ENCODE measurements around the gene POPDC2.
"Not testable (repeated sequence)": the region's sequence is repeated elsewhere in the genome, so short reads cannot be mapped to it uniquely, and the experiment has no call there.

POPDC2 gene

GRCh38 chr3:119611664-119612063, 48.7 kb downstream of the POPDC2 start:
- no peak for DNase-seq

DNA sequence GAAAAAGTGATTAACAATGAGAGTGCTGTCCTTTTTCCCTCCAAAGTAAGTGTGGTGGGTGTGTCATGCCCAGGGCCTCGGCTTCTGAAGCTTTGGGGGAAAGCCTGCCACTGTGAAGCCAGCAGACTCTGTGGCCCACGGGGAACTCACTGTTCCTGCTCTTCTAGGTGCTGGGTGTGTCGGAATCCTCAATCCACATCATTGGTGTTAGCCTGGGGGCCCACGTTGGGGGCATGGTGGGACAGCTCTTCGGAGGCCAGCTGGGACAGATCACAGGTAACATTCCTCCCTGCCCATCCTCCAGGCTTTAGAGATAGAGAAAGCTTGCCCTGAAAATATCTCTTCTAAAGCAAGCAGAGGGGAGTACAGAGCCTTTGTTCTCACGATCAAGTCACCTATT, 51.1 kb downstream of the POPDC2 start:
- DNase-seq: no peak

- DNase-seq: no peak
Measured at GRCh38 chr3:119608405-119609000, 51.9 kb downstream of the POPDC2 start.

DNA sequence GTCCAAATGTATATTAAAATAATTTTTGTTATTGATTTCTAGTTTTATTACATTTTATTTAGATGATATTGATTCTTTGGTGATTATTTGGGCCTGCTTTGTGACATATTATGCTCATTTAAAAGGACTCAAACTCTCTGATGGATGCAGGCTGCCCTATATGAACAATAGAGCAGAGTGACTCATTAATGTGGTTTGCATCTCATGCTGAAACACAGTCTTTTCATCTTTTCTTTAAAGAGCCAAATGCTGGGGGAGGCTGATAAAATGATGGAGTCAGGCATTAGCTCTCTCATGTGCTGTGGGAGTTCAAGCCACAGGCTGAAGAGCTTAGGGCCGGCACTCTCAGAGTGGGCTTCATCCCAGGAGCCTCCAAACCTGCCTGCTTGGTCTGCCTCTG, 55.5 kb downstream of the POPDC2 start:
- no peak for DNase-seq

DNA sequence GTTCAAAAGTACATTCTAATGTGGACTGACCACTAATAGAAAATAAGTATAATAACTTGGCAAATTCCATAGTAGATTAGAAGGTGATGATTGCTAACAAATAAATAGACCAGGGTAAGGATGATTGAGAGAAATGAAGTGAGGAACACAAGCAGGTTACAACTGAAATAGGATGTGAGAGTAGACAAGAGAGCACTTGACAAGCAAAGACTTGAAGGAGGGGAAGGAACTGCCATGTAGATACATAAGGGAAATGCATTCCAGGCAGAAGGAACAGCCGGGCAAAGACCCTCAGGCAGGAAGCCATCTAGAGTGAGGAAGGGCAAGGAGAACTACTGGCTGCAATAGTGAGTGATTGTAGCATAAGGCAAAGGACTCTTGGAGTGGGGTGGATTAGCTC, 57.7 kb downstream of the POPDC2 start:
- no peak for DNase-seq

- DNase-seq: no peak
Measured at GRCh38 chr3:119601154-119601553, 59.2 kb downstream of the POPDC2 start.

- no peak for DNase-seq
Measured at GRCh38 chr3:119600732-119601131, 59.7 kb downstream of the POPDC2 start.

GRCh38 chr3:119599558-119600174, 60.7 kb downstream of the POPDC2 start:
- DNase-seq: no peak

DNA sequence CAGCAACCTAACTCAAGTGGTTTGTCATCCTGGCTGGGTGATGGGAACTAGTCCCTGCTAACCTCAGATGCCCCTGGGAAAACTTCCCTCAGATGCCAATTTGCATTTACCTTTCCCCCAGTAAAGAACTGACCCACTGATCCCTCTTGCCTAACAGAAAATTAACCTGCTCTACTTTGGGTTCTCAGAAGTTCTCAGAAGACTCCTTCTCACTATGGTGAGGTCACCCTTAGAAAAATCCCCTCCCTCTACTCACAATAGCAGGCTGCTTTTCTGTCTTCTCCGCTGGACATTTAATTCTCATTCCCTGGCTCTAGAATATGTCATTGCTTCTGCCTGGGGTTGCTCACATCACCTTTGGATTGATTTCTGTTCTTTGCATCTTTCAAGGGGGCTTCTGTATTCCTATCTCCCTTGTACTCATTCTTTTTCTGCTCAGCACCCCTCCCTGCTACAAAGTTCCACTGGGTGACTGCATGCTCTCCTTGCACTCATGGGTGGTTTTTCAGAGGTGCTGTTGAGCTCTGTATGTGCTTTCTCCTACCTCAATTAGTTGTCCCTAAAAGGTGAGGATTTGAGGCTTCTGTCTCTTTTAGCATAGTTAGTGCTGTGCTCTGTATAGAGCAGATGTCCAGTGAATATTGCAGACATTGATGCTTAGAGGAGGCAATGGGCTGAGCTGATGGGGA, 61.8 kb downstream of the POPDC2 start:
- no peak for DNase-seq

GRCh38 chr3:119597548-119598288, 62.7 kb downstream of the POPDC2 start, which contains the start of gene PLA1A:
TSS of gene PLA1A (plus strand) at chr3:119597885. CDS start at chr3:119597914, 29 bp downstream.
- no peak for DNase-seq

DNA sequence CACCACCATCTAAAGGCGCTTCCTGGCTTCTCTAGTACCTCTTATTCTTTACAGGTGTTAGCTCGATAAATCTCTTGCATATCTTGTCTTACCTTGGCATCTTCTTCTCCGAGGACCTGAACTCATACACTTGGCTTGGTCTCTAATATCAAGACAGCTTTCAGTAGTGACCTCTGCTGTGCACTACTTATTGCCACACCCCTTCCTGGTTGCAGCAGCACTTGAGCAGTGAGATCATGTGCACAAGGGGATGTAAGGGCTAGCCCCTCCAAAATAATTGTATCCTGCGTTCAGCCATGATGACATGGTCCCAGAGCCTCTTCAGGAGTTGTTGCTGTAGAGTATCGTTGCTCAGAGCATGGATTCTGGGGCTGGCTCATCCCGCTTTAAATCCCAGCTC, 64.0 kb downstream of the POPDC2 start:
- DNase-seq: no peak

DNA sequence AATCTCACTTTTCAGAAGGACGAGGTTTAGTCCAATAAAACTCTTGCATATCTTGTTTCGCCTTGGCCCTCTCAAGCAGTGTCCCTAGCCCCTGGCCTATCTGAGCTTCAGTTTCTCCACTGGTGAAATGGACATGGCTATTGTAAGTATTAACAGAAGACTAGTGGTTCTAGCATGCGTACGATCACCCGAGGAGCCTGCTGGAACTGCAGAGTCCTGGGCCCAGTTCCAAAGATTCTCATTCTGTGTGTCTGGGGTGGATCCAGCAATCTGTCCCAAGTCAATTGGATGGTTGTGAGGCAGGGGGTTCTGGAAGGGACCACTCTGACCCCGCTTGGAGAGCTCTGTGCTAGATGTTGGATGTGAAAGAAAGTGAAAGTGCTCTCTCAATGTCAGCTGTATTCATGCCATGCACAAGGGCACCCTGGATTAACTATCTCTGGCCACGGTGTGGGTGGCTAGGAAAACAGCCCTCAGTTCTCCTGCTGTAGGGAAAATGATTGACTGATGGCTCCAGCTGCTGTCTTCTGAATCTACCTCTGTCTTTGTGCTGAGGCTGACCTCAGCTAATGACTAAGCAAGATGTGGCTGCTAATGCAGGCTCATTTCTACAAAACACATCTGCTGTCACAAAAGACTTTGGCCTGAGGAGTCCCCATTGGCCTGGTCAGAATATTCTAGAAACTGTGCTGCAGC, 64.6 kb downstream of the POPDC2 start:
- no peak for DNase-seq

DNA sequence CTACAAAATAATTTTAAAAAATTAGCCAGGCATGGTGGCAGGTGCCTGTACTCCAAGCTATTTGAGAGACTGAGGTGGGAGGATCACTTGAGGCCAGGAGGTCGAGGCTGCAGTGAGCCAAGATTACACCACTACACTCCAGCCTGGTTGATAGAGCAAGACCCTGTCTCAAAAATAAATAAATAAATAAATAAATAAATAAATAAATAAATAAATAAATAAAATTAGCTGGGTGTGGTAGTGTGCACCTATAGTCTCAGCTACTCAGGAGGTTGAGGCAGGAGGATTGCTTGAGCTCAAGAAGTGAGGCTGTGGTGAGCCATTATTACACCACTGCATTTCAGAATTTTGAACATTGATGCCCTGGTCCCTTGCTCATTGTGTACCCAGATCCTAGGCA, 65.5 kb downstream of the POPDC2 start:
- not testable (repeated sequence) for DNase-seq

DNA sequence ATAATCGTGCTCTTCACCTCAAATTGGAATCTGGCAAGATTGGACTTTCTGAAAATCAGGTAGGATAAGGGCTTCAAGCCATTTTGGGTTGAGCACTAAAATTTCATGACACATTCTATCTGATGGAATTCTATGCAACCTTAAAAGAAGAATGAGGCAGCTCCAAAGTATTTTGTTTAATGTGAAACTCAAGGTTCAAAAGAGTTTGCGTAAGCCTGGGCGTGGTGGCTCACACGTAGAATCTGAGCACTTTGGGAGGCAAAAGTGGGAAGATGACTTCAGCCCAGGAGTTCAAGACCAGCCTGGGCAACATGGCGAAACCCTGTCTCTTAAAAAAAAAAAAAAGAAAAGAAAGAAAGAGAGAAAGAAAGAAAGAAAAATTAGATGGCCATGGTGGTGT, 66.3 kb downstream of the POPDC2 start:
- DNase-seq: no peak

DNA sequence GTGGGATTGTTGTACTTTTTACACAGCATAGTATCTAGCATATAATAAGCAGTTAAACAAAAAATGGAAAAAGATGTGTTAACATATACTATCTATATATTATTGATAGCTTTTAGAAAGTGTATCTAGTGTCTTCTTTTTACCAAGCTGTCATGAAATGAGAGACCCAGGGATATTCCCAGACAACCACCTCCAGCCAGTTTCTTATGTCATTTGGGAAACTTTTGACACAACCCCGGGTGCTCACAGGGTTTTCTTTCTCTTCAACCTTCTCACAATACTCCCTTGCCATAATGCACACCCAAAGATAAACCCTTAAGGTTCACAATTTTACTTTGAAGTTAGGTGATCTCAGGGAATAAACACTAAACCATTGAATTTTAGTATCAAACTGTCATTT, 67.5 kb downstream of the POPDC2 start:
- DNase-seq: no peak

Measured in NCI-H345 (cell line).